Measurements from ENCODE around the gene ZC3H18. TPM values are rescaled to one million over a fixed set of nuclear protein-coding genes. Genes with fewer than 3 reads are reported as not detected.

Gene ZC3H18
- total RNA-seq, 1 experiment from 2014 or later, result 61.8 TPM

DNA sequence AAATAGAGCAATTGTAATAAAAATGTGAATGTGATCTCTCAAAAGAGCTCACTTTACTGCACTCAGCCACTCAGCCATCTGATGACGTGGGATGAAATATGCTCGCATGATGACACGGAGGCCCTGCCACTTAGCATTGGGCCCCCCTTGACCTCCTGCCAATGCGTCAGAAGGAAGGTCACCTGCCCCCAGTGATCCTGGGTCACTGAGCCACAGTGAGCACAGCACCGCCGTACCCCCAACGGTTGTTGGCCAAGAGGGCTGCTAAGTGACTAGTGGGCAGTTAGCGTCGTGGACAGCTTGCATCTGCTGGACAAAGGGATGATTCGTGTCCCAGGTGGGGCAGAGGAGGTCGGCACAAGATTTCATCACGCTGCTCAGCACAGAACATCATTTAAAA, 22.9 kb downstream of the ZC3H18 start:
- no peak overlapping the region for H3K4me3 Mint-ChIP-seq
- H3K27me3 Mint-ChIP-seq (ENCODE audit: low read depth), result no peaks in the 10 kb centered on the region
- peaks cover 44% of the 10 kb centered on the region for H3K36me3 Mint-ChIP-seq
- TF ChIP-seq ZNF317 (CRISPR knock-in tag; IDR thresholded peaks at IDR 0.05; ENCODE audit: borderline replicate concordance, low read depth) (no peak), NR1H2 (CRISPR knock-in tag; IDR thresholded peaks at IDR 0.05) (no peak), JUN (CRISPR knock-in tag; IDR thresholded peaks at IDR 0.05) (no peak)
- H3K9me3 Mint-ChIP-seq, result no peaks in the 10 kb centered on the region
- no peak for ATAC-seq
- H3K27ac Mint-ChIP-seq, result peak overlapping the region; percentile 89
- CTCF ChIA-PET, result interaction anchor here (0.6 to 2.8 kb wide), 3 partner anchors 16 to 442 kb away, joined by 3 to 11 read pairs (median 3); partner anchors contain the start of gene ZC3H18
- H3K4me1 Mint-ChIP-seq, result no peaks in the 10 kb centered on the region
- no peak for DNase-seq (ENCODE audit: low spot score)
- POLR2A ChIA-PET, result interaction anchor here (0.6 kb wide), 1 partner anchor 49 kb away, joined by 3 read pairs; no protein-coding TSS in a partner anchor

- CTCF ChIA-PET, result interaction anchor here (0.6 to 2.8 kb wide), 4 partner anchors 16 to 441 kb away, joined by 3 to 11 read pairs (median 3); partner anchors contain the start of gene ZC3H18
- H3K27me3 Mint-ChIP-seq (ENCODE audit: low read depth), result no peaks in the 10 kb centered on the region
- ATAC-seq, result no peak; the same call in 1 of the 2 replicates
- DNase-seq (ENCODE audit: low spot score), result no peak
- TF ChIP-seq FOXP1 (CRISPR knock-in tag; IDR thresholded peaks at IDR 0.05; ENCODE audit: borderline replicate concordance), result 0 out of 2 replicates have a peak, but pooled peaks have one; percentile 11
- no peak for TF ChIP-seq ZNF671 (CRISPR knock-in tag; IDR thresholded peaks at IDR 0.05)
- peak overlapping the region; percentile 57; the same call in 1 of the 2 replicates for H3K27ac Mint-ChIP-seq
- peaks cover 40% of the 10 kb centered on the region for H3K36me3 Mint-ChIP-seq
- no peak overlapping the region for H3K4me3 Mint-ChIP-seq
- H3K9me3 Mint-ChIP-seq, result no peaks in the 10 kb centered on the region
- no peaks in the 10 kb centered on the region for H3K4me1 Mint-ChIP-seq
- POLR2A ChIA-PET, result no interaction called here
Measured at GRCh38 chr16:88593489-88593888, 23.3 kb downstream of the ZC3H18 start.

DNA sequence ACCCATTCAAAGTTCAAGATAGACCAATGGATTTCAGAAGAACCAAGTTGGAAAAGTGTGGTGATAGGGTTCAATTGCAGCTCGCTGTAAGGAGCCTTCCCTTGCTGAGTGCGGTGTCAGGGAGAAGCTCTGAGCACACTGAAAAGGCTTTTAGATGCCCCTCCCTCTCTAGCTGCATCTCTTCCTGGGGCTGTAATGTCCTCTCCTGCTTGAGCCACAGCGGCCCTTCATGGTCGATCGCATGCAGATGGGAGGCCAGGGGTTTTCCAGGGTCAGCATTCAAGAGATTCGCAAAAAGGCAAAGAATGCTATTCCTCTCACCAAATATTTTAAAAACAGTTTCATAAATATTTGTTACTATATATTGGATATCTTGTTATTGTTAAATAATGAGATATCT, 23.7 kb downstream of the ZC3H18 start:
- H3K27ac Mint-ChIP-seq, result no peak overlapping the region
- no peak overlapping the region for H3K4me3 Mint-ChIP-seq
- ChIA-PET POLR2A (no interaction called here), CTCF (interaction anchor here (0.6 to 2.8 kb wide), 4 partner anchors 15 to 441 kb away, joined by 3 to 11 read pairs (median 3); partner anchors contain the start of gene ZC3H18)
- DNase-seq (ENCODE audit: low spot score), result no peak
- no peaks in the 10 kb centered on the region for H3K27me3 Mint-ChIP-seq (ENCODE audit: low read depth)
- H3K4me1 Mint-ChIP-seq, result no peaks in the 10 kb centered on the region
- H3K36me3 Mint-ChIP-seq, result peaks cover 35% of the 10 kb centered on the region
- no peak for ATAC-seq
- H3K9me3 Mint-ChIP-seq, result no peaks in the 10 kb centered on the region
- TF ChIP-seq NR3C1 (CRISPR knock-in tag; conservative IDR thresholded peaks at IDR 0.05; ENCODE audit: low read depth) (no peak), SOX15 (CRISPR knock-in tag; IDR thresholded peaks at IDR 0.05) (no peak), TP53 (CRISPR knock-in tag; IDR thresholded peaks at IDR 0.05) (no peak), ELF4 (CRISPR knock-in tag; IDR thresholded peaks at IDR 0.05; ENCODE audit: low read depth) (no peak), NR1H2 (CRISPR knock-in tag; IDR thresholded peaks at IDR 0.05) (no peak), NFE2L1 (CRISPR knock-in tag; IDR thresholded peaks at IDR 0.05) (no peak), ERG (CRISPR knock-in tag; IDR thresholded peaks at IDR 0.05) (no peak), JUN (CRISPR knock-in tag; IDR thresholded peaks at IDR 0.05) (no peak), ZNF219 (CRISPR knock-in tag; IDR thresholded peaks at IDR 0.05; ENCODE audit: borderline replicate concordance) (no peak), IRF2 (CRISPR knock-in tag; IDR thresholded peaks at IDR 0.05; ENCODE audit: borderline replicate concordance, low read depth) (no peak), NFYB (CRISPR knock-in tag; conservative IDR thresholded peaks at IDR 0.05; ENCODE audit: low read depth) (no peak), IRF1 (CRISPR knock-in tag; IDR thresholded peaks at IDR 0.05) (no peak), TEAD1 (CRISPR knock-in tag; IDR thresholded peaks at IDR 0.05) (no peak)
- TF ChIP-seq, protein P1, sequence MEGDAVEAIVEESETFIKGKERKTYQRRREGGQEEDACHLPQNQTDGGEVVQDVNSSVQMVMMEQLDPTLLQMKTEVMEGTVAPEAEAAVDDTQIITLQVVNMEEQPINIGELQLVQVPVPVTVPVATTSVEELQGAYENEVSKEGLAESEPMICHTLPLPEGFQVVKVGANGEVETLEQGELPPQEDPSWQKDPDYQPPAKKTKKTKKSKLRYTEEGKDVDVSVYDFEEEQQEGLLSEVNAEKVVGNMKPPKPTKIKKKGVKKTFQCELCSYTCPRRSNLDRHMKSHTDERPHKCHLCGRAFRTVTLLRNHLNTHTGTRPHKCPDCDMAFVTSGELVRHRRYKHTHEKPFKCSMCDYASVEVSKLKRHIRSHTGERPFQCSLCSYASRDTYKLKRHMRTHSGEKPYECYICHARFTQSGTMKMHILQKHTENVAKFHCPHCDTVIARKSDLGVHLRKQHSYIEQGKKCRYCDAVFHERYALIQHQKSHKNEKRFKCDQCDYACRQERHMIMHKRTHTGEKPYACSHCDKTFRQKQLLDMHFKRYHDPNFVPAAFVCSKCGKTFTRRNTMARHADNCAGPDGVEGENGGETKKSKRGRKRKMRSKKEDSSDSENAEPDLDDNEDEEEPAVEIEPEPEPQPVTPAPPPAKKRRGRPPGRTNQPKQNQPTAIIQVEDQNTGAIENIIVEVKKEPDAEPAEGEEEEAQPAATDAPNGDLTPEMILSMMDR (IDR thresholded peaks at IDR 0.05), result no peak
- TF ChIP-seq, protein P2, sequence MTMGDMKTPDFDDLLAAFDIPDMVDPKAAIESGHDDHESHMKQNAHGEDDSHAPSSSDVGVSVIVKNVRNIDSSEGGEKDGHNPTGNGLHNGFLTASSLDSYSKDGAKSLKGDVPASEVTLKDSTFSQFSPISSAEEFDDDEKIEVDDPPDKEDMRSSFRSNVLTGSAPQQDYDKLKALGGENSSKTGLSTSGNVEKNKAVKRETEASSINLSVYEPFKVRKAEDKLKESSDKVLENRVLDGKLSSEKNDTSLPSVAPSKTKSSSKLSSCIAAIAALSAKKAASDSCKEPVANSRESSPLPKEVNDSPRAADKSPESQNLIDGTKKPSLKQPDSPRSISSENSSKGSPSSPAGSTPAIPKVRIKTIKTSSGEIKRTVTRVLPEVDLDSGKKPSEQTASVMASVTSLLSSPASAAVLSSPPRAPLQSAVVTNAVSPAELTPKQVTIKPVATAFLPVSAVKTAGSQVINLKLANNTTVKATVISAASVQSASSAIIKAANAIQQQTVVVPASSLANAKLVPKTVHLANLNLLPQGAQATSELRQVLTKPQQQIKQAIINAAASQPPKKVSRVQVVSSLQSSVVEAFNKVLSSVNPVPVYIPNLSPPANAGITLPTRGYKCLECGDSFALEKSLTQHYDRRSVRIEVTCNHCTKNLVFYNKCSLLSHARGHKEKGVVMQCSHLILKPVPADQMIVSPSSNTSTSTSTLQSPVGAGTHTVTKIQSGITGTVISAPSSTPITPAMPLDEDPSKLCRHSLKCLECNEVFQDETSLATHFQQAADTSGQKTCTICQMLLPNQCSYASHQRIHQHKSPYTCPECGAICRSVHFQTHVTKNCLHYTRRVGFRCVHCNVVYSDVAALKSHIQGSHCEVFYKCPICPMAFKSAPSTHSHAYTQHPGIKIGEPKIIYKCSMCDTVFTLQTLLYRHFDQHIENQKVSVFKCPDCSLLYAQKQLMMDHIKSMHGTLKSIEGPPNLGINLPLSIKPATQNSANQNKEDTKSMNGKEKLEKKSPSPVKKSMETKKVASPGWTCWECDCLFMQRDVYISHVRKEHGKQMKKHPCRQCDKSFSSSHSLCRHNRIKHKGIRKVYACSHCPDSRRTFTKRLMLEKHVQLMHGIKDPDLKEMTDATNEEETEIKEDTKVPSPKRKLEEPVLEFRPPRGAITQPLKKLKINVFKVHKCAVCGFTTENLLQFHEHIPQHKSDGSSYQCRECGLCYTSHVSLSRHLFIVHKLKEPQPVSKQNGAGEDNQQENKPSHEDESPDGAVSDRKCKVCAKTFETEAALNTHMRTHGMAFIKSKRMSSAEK (CRISPR knock-in tag; IDR thresholded peaks at IDR 0.05; ENCODE audit: borderline replicate concordance), result no peak
- TF ChIP-seq, protein P3, sequence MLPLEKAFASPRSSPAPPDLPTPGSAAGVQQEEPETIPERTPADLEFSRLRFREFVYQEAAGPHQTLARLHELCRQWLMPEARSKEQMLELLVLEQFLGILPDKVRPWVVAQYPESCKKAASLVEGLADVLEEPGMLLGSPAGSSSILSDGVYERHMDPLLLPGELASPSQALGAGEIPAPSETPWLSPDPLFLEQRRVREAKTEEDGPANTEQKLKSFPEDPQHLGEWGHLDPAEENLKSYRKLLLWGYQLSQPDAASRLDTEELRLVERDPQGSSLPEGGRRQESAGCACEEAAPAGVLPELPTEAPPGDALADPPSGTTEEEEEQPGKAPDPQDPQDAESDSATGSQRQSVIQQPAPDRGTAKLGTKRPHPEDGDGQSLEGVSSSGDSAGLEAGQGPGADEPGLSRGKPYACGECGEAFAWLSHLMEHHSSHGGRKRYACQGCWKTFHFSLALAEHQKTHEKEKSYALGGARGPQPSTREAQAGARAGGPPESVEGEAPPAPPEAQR (CRISPR knock-in tag; IDR thresholded peaks at IDR 0.05), result no peak

Measured in WTC11 (cell line).